GM18502 (cell line): ENCODE measurements around the gene INVS.
"Not testable (repeated sequence)": the region's sequence is repeated elsewhere in the genome, so short reads cannot be mapped to it uniquely, and the experiment has no call there.

ENCODE experiments used
- ATAC-seq: cut with Tn5 transposase; IDR thresholded peaks from one replicate; pipeline ENCODE4 v1.9.1; 2021; ENCODE audit warnings: mild to moderate bottlenecking; ENCODE audit not compliant: unreplicated experiment, poor library complexity

INVS gene

DNA sequence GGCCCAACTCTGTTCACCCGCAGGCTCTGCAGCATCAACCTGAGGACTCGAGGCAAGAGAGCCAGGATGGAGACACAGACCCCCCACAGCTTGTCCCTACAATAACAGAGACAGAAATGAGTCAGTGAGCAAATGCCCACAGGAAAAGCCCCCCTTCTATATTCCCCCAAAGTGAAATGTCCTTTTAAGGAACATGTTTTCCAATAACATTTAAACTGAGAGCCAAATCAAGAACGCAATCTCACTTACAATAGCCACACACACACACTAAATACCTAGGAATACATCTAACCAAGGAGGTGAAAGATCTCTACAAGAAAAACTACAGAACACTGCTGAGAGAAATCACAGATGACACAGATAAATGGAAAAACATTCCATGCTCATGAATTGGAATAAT, 204.7 kb downstream of the INVS start:
- no peak for ATAC-seq

DNA sequence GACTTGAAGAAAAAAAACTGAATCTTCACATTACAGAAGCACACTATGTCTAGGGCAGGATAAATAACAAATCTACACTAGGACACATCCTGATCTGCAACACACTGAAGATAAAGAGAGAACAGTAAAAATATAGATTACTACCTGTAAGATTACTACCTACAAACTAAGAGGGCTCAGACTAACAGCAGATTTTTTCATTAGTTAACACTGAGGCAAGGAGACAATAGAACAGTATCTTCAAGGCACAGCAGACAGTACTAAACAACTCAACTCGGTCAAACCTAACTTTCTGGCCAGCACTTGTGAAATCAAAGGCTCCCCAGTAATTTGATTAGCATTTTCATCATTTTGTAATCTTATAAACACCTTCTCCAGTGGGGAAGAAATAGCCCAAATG, 207.2 kb downstream of the INVS start:
- no peak for ATAC-seq

DNA sequence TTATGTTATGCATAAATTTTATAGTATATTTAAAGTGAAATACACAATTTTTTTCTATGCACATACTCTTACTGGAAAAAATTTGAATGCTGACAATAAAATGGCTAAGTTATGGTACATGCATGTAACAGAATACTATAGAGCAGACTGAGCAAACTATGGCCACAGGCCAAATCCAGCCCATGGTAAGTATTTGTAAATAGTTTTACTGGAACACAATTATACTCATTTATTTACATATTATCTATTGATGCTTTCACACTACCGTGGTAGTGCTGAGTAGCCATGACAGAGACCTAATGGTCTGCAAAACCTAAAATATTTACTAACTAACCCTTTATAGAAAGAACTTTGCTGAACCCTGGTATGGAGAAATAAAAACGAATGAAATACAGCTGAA, 208.0 kb downstream of the INVS start:
- ATAC-seq, result no peak

GRCh38 chr9:100308965-100309564, 210.0 kb downstream of the INVS start:
- no peak for ATAC-seq

DNA sequence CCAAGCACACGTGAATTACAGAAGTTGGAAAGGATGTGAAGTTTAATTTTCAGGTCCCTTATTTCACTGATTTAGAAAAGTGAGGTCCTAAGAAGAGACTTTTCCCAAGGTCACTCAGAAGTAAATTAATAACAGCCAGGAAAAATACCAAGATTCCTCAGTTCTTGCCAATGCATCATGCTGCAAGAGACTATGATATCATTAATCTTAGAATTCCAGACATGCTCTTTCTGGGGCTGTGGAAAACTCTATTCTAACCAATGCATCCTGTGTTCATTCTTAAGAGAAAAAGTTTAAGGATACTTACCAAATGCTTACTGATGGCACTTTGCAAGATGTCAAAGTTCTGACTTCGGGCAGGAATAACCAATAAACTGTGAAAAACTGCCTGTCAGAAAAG, 210.9 kb downstream of the INVS start:
- no peak for ATAC-seq

GRCh38 chr9:100315561-100315960, 216.5 kb downstream of the INVS start:
- no peak for ATAC-seq

GRCh38 chr9:100317706-100318105, 218.7 kb downstream of the INVS start:
- no peak for ATAC-seq

GRCh38 chr9:100322954-100323536, 224.0 kb downstream of the INVS start:
- no peak for ATAC-seq

DNA sequence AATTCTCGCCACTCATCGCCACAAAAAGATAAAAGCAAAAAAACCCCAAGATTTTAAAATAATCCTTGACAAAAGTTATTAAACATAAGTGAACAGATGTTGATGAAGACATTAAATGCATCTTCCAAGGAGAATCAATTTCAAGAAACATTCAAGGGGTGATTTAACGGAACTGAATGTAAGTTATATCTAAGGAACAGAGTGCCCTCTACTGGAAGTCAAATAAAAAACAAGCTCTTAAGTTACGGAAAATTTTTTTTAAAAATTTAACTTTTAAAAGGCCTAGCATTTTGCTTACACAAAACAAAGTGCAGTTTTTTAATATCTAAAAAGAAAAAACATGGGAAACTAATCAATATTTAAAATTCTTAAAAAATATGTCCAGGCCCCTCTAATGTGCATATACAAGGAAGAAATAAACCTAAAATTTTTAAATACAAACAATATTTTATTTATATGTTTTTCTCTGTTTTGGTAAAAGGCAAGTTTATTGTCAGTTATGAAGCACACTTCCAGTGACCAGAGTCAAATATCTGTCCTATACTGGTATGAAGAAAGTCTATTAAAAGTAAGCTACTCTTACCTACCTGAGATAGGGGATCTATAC, 225.7 kb downstream of the INVS start:
- no peak for ATAC-seq

DNA sequence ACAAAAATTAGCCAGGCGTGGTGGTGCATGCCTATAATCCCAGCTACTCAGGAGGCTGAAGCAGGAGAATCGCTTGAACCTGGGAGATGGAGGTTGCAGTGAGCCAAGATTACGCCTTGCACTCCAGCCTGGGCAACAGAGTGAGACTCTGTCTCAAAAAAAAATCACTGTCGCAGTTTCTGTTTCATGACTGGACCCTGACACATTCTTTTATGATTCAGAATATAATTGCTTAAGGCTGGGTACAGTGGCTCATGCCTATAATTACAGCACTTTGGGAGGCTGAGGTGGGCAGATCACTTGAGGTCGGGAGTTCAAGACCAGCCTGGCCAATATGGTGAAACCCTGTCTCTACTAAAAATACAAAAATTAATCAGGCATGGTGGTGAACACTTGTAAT, 239.7 kb downstream of the INVS start:
- ATAC-seq, result not testable (repeated sequence)

GRCh38 chr9:100340224-100340623, 241.2 kb downstream of the INVS start:
- ATAC-seq, result no peak

DNA sequence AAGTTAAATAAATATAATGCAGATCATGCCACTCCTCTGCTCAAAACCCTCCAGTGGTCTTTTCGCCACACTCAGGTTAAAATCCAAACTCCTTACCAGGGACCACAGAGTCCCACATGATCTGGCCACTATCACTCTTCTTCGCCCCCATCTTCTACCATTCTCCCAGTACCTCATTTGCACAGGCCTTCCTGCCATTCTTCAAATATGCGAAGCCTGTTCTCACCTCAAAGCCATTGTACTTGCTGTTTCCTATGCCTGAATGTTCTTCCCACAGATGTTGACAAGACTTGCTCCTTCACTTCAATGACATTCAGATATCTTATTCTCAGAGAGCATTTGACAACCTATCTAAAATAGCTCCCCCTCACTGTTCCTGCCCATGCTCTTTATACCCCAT, 242.8 kb downstream of the INVS start:
- no peak for ATAC-seq

DNA sequence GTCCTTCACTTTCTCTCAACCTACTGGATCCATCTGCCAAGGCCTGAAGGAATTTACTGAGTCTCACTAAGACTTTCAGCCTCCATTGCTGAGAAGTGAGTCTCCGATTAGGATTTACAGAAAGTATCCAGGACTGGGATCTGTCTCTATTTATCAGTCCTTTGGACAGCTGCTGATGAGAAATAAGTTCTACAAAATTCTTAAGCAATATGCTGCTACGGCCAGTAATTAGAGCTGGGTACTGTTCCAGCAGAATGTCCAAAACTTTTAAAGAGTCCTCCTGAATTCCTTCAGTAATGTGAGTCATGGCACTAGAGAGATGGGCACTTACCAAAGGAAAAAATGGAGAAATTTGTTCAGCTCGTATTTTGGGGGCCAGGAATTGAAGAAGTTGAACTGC, 247.8 kb downstream of the INVS start:
- ATAC-seq, result no peak

- no peak for ATAC-seq
These were observed 251.1 kb downstream of the INVS start for GRCh38 chr9:100350188-100350587.
